ENCODE results near the gene RNF217.

RNF217 gene

DNA sequence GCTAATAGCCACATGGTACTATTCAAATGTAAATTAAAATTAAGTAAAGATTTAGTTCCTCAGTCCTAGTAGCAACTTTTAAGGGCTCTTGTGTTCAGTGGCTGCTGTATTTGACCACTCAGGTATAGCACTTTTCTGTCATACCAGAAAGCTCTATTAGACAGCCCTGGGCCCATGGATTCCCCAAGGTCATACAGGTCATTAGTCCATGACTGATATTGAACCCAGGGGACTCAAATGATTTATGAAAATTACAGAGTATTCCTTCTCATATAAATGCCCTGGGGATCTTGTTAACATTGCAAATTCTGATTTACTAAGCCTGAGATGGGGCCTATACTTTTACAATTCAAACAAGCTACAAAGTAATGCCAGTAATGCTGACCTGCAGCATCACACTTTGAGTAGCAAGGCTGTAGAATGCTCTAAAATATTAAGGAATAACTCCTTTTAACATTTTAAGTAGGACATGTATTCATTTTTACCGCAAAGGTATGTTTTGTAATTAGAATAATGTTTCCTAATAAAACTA, 29.6 kb downstream of the RNF217 start:
- no peak for DNase-seq

DNA sequence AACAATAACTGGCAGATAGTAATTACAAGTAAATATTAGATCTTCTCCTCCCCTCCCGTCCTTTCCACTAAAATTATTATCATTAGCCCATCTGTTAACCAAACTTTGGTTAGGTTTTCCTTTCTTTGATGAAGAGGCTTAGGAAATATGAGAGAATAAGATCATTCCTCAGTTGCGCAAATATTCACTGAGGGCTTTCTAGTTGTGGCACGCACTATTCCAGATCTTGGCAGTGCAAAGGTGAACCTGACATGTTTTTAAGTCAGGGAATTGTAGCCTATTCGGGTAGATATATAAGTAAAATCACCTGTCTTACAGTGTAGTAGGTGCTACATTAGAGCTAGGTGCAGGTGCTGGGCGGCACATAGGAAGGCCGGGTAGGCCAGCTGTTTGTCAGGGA, 31.1 kb downstream of the RNF217 start:
- DNase-seq: no peak

DNA sequence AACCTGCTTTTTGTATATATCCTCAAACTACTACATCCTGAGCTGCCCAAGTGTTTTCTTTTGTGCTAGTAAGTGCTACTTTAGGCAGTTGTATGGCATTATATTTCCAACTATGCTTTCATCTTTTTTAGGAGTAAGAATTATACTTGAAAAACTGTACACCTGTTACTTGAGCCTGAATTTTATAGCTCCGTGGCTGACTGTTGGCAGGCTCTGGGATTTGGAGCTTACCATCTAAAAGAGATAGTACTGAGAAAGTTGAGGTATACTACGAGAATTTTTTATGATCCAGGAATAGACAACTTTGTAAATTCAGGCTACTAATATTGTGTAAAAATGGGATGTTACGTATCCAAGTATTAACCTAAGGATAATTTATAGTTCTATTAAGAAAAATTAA, 32.4 kb downstream of the RNF217 start:
- no peak for DNase-seq

DNA sequence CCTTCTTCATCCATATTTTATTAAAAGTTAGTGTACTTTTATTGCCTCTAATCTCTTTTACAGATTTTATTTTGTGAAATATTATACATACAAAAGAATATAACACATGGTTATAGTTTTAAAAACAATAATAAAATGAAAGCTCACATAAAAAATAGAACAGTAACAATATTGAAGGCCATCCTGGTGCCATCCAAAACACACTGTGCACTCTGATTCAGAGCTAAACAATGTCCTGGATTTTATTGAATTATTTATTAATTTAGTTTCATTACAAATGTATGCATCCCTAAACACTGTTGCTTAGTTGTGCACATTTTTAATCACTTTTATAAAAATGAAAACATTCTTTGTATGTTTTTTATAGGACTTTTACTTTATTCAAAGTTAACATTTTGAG, 32.9 kb downstream of the RNF217 start:
- DNase-seq: no peak

DNA sequence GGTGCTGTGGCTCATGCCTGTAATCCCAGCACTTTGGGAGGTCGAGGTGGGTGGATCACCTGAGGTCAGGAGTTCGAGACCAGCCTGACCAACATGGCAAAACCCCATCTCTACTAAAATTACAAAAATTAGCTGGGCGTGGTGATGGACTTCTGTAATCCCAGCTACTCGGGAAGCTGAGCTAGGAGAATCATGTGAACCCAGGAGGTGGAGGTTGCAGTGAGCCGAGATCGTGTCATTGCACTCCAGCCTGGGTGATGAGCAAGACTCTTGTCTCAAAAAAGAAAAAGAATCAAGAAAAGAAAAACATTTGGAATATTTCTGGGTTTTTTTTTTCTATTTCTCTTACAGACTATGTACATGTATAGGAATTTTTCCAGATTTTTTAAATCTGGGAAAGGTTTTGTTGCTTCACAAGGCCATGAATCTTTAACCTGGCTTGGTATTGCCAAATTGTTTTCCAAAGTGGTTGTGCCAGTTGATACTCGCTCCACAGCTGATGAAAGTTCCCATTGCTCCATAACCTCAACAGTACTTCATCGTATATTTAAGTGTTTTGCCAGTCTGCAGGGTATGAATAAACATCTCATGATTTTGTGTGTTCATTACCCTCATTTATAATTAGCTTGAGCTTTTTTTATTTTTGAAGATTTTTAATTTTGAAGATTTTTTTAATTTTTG, 33.5 kb downstream of the RNF217 start:
- no peak for DNase-seq

DNA sequence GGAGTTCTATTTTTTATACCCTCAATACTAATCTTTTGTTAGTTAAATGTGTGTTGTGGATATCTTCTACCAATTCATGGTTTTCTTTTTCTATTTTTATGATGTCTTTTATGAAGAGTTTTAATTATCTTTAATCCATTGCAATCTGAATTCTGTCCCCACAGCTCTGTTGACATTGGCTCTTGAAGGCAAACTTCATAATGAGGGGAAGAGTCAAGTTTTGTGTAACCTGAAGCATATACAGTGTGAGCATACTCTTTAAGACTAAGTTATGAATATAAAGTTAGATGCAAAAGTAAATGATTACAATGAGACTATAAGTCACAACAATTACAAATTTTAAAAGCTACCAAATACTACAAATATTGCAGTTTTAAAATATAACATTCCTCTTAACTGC, 34.2 kb downstream of the RNF217 start:
- no peak for DNase-seq

DNA sequence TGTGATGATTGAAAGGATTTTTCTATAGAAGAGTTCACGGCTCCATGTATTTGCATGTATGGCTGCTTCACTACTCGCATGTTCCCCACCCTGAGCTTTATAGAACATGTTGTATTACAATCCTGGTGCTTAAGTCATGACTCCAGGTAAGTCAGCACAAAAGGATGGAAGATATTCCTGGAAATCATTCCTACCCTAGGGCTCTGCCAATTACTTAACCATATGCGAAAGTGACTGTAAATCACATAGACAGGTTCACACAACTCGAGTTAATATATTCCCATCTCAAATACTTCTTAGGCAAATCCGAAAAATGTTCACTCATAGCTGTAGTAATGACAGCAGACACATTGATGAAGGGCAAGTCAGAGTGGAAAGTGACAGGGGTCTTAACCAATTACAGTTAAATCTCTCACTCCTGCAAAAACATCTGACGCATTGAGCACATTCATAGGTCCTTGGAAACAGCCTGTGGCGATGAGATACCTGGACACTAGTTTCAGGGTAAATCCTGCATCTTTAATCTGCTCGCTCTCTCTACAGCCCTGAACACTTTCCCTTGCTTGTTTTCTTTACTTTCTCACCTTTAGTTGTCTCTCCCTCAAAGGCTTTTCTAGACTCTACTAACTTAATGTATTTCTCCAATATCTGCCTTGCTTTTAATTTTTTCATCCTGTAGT, 35.1 kb downstream of the RNF217 start:
- no peak for DNase-seq

DNA sequence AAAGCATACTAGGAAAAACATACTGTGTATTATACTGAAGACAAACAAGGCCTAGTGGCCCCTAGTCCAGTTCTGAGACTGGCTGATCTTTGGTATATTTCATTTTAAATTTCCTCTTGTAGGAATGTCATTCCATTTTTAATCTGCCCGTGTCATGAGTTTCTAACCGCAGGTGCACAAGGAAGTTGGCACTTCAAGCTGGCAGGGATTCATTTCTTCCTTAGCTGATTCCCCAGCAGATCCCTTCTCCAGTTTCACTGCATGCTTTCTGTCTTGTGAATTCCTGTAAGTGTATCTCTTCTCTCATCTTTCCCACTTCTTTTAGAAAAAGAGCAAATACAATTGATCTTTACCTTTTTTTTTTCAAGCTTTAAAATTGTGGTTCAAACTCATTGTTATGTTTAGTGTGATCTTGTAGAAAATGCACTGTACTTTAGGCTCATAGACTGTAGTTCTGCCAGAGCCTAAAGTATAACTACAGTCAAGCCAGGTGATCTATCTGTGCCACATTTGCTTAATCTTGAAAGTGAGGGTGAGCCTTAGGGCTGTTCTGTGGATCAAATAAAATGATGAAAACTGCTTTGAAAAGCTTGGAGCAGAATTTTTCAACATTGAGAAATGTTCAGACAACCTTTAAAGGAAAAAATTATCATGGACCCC, 37.0 kb downstream of the RNF217 start:
- no peak for DNase-seq

DNA sequence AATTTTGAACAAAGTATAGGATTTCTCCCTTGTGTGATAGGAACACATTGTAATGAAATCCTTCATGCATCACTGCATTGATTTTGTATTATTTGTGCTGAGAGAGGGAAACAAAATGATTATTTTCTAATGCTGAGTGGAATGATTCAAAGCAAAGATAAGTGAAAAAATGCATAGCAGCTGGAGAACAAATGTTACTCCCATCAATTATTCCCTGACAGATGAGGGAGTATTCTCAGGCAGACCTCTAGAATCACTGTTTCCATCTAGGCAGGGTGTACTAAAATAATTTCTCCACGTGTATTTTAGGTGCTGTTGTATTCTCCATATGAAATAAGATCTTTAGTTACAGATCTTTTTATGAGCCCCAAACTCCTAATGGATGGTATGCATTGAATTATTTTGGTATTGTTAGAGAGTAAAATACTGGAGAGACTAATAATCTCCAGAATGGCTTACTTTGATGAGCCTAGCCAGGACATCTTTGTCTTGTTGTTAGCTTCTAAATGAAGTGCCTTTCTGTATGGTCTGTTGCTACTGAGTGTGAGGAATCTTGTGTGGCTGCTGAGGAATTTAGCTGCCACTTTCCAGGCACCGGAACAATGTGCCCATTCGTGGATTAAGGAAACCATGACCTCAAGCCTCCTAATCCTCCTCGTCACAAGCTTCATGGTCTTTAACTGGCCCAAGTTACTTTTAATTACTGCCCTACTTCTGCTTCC, 39.6 kb downstream of the RNF217 start:
- DNase-seq: no peak

DNA sequence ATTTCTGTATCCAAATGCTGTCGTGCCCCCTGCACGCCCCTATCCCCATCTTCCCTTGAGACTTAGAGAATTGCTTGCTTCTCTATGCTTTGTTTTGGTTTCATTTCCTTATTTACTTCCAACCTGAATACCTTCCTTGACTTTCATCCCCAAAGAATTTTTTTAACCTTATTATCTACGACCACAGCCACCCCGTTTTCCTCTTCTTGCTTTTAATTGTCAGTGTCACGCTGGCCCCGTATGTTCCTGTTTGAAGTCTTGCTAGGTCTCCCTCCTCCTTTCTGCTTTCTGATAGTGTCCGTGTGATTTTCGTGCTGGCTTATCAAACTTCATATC, 40.1 kb downstream of the RNF217 start:
- no peak for DNase-seq

DNA sequence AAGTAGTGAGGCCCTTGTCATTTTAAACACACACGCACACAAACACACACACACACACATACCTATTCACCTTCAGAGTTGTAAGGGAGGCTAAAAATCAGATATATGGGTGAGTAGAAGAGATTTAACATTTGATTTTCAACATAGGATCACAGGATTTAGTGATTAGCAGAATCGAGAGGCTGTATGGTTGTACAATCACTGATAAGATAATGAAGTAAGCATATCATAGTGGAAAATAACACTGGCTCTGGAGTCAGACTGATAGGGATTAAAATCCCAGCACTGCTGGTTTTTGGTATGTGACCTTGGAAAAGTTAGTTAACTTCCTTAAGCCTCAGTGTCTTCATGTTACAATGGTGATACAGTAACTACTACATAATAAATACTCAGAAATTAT, 40.8 kb downstream of the RNF217 start:
- DNase-seq: no peak

DNA sequence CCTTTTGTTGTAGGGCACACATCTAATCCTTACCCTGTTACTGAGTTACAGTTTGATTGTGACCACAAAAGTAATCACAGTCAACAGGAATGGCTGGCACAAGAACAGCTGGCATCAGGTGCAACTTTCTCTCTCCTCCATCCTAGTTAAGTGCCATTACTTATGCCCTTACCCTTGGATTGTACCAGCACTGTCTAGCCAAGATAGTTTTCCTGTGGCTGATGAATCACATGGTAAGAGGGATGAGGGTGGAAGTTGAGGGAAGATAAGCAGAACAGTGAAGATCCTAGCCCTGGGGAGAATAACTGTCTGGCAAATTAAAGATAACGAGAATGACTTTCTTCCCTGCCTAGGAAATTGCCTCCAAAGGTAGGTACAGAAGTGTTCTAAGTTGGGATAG, 42.0 kb downstream of the RNF217 start:
- DNase-seq: no peak

DNA sequence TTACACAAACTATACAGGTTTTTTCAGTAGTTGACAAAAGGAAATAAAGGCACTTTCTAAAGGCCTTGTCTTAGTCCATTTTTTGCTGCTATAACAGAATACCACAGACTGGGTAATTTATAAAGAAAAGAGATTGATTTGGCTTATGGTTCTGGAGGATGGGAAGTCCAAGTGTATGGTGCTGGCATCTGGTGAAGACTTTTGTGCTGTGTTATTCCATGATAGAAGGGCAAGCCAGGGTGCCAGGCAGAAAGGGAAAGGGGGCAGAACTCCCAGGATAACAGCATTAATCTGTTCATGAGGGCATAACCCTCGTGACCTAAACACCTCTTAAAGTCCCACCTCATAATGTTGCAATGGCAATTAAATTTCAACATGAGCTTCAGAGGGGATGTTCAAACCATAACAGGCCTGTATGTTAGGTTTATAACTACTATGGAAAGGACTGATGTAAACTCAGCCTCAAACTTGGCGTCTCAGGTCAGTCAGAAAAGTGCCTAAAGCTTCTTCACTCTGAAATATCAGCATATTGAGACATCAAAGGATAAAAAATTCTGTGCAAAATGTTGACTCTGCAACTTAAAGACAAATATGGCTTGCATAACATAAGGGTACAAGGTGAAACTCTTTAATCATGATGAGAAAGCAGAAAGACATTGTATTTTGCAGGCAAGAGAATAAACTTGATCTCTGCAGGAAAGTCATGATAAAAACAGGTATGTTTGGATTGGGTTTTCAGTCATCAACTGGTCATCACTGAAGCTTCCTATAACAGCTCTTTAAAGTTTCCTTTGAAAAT, 42.8 kb downstream of the RNF217 start:
- DNase-seq: no peak

DNA sequence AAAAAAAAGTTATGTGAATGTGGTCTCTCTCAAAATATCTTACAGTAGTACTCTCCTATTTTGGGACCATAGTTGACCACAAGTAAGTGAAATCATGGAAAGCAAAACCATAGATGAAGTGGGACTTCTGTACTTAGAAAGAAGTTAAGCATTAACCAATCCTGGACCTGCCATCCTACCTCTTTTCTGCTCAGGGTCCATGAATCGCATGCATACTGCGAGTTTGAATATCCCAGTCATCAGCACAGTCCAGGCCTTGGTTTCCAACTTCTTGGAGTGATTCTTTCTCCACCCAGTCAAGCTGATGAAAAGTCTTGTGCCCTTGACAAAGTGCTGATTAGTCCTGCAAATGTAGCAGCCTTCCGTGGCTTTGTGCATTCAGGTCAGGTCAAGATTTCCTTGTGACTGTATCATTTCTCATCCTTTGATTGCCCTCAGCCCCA, 46.0 kb downstream of the RNF217 start:
- no peak for DNase-seq

DNA sequence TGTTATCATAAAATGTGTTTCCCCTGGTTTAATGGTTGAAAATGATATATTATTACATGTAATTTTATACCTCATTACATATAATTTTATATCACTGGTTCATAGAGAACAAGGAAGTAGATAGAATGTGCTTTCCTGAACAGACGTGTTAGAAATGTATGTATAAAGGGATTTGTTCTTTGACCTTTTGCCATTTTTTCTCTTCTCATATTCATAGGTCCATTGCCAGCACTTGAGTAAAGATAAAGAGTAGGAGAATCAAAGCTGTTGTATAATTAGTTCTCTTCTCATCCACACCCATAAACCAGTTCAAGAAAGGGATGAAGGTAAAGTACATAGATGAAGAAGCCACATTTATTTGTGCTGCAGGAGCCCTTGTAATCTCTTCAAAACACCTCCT, 46.7 kb downstream of the RNF217 start:
- peak; percentile 7 for DNase-seq

DNA sequence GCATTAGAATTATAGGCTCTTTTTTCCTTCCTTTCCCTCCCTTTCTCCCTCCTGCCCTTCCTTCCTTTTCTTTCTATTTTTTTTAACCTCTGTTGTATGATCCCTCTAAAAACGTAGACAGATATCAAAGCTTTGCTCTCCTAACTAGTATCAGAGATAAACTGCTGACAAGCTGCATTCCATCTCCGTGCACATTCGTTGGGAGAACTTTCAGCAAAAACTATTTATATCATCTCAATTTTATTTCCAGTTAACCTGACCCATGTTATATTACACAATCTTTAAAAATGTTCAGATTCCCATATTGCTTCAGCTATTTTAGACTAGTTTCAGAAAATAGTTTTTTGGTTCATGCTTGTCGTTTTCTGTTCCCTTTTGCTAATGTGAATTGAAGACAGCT, 47.3 kb downstream of the RNF217 start:
- DNase-seq: no peak

DNA sequence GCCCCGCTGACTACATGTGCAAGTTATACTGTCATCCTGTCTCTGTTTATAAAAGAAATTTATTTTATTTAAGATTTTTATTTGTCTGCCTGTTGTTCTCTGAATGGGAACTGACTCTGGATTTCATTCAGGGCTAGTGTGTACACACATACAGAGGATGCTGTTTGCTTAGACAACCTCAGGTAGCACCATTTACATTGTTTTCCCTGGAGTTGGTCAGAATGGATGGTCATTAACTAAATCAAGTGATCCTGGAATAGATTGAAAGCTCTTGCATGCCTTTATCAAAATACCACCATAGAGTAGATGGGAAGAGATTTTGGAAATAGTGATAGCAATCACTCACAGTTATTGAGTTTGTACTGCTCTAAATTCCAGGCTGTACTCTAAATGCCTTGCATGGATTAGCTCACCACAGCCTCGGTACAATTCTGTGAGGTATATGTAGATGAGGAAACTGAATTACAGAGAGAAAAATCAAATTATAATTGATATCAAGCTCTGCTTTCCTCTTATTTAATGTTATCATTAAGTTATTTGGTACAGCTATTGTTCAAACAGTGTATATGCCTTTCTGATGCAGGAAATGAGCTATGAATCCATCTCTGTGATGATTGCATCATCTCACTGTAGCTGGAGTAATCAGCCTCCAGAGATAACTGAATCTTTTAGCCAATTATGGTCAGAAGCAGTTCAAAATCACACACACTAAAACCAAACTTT, 51.9 kb downstream of the RNF217 start:
- no peak for DNase-seq

DNA sequence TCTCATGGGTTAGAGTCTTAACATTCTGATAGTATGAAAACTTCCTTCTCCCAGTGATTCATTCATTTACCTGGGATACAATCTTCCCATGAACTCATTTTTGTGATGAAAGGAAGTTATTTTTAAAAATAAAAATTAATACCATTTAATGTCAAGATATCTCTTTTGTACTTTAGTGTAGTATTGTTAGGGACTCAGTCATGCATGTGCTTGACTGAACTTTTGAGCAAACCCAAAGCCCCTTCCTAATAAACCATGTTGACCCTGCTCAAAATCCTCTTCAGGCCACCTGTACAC, 52.4 kb downstream of the RNF217 start:
- DNase-seq: no peak

DNA sequence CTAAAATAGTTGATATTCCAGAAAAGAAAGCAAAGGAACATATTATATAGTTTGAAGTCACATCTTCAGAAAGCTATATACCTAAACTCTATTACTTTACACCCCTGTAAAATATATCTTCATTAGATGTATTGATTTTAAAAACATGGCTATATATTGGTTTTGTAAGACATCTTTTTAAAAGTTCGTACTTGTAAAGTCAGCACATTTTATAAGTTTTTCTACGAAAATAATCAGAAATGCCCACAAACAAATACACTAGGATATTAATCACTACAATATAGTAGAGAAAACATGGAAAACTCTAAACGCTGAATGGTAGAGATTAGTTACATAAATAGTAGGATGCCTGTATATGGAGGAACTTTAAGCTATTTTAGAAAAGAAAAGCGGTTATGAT, 52.9 kb downstream of the RNF217 start:
- DNase-seq: no peak

DNA sequence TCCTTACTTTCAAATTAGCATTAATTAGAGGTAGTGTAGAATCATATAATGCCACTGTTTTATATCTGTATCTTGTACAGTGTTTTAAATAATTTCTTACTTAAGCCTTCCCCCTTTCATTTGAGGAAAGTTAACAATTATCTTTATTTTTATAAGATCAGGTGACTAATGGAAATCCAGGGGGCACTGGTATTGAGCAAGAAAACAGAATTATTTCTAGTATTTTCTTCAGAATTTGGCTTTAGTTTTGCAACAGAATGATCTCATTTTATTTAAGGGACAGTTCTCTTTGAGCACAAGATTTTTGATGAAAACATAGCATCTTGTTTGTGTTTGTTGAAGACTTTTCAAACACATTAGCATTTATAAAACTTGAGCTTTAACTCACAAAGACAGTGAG, 55.9 kb downstream of the RNF217 start:
- no peak for DNase-seq

DNA sequence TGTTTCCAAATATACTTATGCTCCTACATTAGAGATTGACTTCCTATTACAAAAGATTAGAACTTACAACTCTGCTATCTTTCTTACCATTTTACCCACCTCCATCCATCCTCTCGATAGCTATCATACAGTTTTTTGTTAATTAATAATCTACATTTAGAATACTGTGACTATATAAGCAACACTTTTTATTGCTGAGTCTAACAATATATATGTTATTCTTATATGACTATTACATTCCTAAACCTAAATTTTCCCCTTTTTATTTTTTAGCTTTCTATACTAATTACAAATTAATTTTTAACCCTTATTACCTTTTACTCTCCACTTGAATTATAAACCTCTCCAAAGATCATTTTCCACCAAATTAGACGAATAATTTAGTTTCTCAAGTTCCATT, 57.0 kb downstream of the RNF217 start:
- DNase-seq: no peak

DNA sequence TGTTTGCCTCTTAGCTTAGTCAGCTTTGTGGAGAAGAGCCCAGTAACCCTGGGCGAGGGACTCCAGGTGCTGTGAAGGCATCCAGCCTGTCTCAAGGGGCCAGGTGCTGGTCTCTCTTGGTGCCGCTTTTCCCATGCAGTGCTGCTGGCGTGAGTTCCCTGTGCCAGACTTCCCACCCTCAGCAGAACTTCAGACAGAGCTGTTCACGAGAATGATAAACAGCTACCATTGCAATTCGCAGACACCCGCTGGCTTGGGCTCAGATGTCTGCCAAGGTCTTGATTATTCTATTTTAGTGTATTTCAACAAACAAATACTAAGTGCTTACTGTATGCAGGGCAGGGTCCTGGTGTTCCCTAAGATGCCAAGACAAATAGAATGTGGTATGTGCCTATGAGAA, 57.7 kb downstream of the RNF217 start:
- DNase-seq: no peak

All from NCI-H2081 treated with DMSO at 0.1 percent for 48 hours (cell line).